ENCODE measurements around the gene RBBP9.
"Not testable (repeated sequence)": the region's sequence is repeated elsewhere in the genome, so short reads cannot be mapped to it uniquely, and the experiment has no call there.

The RBBP9 gene

GRCh38 chr20:18496740-18497592, at the start of gene RBBP9:
TSS of gene RBBP9 (minus strand) at chr20:18497225. CDS start at chr20:18497167, 58 bp downstream.
- DNase-seq (ENCODE audit: low spot score), result peak; percentile 92

DNA sequence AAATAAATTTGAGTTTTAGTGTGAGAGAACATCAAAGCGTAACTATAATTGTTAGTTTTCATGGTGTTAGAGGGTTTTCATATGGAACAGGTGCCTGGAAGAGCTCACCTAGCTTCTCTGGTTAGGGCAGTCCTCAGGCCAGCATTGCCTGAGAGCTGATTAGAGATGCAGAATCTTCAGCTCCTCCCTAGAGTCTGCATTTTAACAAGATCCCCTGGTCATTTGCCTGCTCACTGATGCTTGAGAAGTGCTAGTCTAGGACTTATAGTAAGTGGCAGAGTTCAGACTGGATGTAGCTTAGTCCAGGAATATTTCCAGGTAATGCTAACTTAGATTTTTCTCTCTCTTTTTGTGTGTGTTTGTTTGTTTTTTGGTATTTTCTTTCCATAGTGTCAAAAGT, 48.5 kb upstream of the RBBP9 start:
- no peak for DNase-seq (ENCODE audit: low spot score)

DNA sequence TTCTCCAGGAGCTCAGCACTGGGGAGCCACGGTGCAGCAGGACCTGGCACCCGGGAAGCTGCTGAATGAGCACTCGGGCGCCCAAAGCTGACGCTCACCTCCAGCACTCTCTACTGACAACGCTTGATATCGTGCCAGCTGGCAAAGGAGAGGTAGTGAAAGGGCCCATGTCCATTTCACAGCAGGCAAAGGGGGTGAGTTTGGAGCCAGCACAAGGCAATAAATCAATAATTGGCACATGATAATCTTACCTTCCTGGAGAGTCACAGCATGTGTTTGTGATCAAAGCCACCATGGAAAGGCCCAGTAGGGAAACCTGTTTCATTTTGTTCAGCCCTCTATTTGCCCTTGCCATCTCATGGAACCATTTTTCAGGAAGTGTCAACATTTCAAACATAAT, 46.9 kb upstream of the RBBP9 start:
- no peak for DNase-seq (ENCODE audit: low spot score)

GRCh38 chr20:18543216-18543615, 46.2 kb upstream of the RBBP9 start:
- DNase-seq (ENCODE audit: low spot score), result no peak

GRCh38 chr20:18541741-18542140, 44.7 kb upstream of the RBBP9 start:
- peak; percentile 67 for DNase-seq (ENCODE audit: low spot score)

DNA sequence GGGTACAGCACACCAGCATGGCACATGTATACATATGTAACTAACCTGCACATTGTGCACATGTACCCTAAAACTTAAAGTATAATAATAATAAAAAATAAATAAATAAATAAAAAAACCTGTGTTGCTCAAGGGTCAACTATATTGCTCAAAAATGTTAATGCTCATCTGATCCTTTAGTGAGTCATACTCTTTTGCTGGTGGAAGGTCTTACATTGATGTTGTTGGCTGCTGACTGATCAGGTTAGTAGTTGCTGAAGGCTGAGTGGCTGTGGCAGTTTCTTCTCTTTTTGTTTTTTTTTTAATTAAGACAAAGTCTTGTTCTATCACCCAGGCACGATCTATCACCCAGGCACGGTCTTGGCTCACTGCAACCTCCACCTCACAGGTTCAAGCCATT, 40.6 kb upstream of the RBBP9 start:
- peak; percentile 50 for DNase-seq (ENCODE audit: low spot score)

DNA sequence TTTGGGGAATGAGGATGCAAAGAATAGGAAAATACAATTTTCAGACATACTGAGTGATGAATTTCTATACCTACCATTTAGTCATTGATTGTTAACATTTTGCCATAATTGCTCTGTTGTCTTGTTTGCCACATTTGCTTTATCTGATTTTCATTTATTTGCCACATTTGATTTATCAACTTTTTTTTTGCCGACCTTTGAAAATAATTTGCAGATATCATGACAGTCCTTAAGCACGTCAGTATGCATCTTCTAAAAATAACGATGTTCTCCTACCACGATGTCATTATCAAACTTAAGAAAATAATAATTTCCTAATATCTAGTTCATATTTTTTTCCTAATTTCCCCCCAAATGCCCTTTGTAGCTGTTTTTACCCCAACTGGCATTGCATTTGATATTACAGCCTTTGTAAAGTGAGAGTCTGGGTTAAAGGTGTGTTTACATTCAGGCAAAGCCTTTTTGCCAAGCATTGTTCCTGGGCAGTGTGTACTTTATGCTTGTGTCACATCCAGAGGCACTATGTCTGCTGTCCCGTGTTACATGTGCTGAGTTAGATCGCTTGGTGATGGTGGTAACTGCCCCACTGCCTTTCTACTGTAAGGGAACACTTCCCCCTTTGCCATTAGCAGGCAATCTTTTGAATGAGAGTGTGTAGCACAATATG, 37.1 kb upstream of the RBBP9 start:
- no peak for DNase-seq (ENCODE audit: low spot score)

DNA sequence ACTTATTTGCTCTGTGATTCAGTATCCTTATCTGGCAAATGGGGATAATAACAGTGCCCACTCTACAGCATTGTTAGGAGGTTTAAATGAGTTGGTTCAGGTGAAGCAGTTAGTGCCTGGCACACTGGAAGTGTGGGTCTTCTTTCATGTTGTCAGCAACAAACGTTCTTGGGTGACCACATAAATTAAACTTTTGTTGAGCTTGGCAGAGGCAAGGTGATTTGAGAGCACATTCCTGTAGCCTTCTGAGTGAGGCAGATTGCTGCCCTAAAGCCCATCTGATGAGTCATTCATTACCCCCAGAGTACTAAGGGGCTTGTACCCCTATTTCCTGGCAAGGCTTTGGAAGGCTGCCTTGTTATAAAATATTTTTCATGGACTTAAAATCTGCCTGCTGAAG, 36.5 kb upstream of the RBBP9 start:
- no peak for DNase-seq (ENCODE audit: low spot score)

DNA sequence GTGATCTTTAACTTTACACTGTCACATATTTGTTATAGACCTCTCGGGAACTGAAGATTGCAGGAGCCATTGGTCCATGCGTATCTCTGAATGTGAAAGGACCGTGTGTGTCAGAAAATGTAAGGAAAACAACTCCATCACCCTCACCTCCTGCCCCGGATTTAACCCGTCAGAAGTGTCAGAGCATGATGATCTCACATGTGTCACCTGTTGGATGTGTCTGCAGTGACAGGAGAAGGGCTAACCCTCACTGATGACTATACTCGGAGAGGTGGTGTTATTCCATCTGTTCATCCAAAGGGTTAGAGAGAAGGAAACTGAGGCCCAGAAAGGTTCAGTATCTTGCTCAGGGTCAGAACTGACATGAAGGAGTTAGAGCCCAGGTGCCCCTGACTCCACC, 35.6 kb upstream of the RBBP9 start:
- no peak for DNase-seq (ENCODE audit: low spot score)

DNA sequence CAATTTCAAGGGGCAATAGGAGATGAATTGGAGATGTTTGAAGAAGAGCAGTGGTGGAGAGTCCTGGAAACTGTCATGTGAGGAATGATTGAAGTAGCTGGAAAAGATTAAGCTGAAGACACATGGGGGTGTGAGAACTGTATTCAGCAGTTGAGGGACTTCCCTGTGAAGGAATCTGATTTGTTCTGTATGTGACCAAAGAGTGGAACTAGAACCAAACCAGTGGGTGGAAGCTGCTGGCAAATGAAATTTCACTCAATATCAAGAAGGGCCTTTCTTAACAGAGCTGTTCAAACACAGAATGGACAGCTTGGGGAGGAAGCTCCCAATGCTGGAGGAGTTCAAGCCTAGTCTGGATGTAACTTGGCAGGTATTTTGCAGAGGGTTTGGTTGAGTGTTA, 32.0 kb upstream of the RBBP9 start:
- DNase-seq (ENCODE audit: low spot score), result no peak

GRCh38 chr20:18527836-18528235, 30.8 kb upstream of the RBBP9 start:
- peak; percentile 85 for DNase-seq (ENCODE audit: low spot score)

DNA sequence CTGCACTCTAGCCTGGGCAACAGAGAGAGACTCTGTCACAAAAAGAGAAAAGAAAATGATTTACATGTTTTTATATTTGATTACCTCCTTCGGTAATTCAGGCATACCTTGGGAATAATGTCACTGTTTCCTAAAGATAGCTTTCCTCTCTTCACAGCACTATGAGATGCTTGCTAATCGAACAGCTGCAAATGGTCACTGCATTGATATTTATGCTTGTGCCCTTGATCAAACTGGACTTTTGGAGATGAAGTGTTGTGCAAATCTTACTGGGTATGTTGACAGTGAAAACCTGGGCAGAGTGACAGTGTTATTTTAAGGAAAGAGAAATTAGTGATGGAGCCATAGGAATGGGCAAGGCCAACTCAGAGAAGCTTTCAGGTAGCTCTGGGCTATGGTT, 30.3 kb upstream of the RBBP9 start:
- DNase-seq (ENCODE audit: low spot score), result no peak

GRCh38 chr20:18526761-18527160, 29.7 kb upstream of the RBBP9 start:
- DNase-seq (ENCODE audit: low spot score), result not testable (repeated sequence)

- peak; percentile 54 for DNase-seq (ENCODE audit: low spot score)
Observed at GRCh38 chr20:18524646-18525045, 27.6 kb upstream of the RBBP9 start.

- no peak for DNase-seq (ENCODE audit: low spot score)
Observed at GRCh38 chr20:18523066-18523465, 26.0 kb upstream of the RBBP9 start.

DNA sequence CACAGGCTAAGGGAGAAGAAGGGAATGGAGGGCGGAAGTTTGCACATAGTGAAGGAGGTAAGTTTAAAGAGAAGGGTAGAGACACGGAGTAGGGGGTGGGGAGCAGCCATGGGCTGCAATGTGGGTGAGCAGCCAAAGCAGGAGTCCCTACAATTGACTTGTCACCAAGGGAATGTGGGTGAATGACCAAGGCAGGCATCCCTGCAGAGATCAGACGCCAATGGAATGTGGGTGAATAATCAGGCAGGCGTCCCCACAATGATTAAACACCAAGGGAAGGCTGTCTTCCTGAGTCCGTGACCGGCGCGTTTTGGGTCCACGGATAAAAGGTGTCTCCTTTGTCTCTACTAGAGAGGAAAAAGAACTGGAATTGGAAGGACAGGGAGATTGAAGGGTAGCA, 25.0 kb upstream of the RBBP9 start:
- not testable (repeated sequence) for DNase-seq (ENCODE audit: low spot score)

DNA sequence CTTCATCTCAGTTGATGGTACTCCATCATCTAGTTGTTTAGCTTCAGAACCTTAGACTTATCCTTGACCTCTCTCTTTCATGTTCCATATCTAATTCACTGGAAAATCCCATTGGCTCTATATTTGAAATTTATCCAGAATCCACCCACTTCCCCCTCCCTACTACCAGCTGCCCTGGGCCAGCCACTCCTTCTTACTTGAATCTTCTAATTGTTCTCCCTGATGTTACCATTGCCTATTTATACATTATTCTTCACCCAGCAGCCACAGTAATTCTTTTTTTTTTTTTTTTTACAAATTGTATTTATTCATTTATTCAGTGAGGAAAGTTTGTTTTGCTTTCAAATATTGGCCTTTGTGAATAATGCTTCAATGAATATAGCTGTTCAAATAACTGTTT, 18.9 kb upstream of the RBBP9 start:
- no peak for DNase-seq (ENCODE audit: low spot score)

- DNase-seq (ENCODE audit: low spot score), result no peak
Observed at GRCh38 chr20:18514127-18514526, 17.1 kb upstream of the RBBP9 start.

DNA sequence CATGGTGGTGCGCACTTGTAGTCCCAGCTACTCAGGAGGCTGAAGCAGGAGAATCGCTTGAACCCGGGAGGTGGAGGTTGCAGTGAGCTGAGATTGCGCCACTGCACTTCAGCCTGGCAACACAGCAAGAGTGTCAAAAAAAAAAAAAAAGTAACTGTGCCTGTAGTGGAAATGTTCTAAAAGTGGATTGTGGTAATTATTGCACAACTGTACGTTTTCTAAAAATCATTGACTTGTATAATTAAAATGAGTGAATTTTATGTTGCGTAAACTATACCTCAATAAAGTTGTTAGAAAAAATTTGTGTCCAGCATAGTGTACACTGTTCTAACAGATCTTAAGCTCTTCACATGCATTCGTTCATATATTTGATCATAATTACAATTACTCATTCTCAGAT, 16.2 kb upstream of the RBBP9 start:
- no peak for DNase-seq (ENCODE audit: low spot score)

- DNase-seq (ENCODE audit: low spot score), result no peak
Observed at GRCh38 chr20:18511571-18511970, 14.5 kb upstream of the RBBP9 start.

- DNase-seq (ENCODE audit: low spot score), result peak; percentile 99
Observed at GRCh38 chr20:18507218-18508191, 10.5 kb upstream of the RBBP9 start, which contains the start of gene SEC23B. TSS of gene SEC23B (plus strand) at chr20:18507940. CDS start at chr20:18510836, 2,896 bp downstream.

- DNase-seq (ENCODE audit: low spot score), result peak; percentile 47
Observed at GRCh38 chr20:18506744-18507143, 9.7 kb upstream of the RBBP9 start.

Data from RKO (cell line).